HG03280 (cell line): ENCODE results near the gene DEPDC5.
A peak's percentile ranks its signal among the peaks of the same experiment; 100 is the strongest.
"Not testable (repeated sequence)": the region's sequence is repeated elsewhere in the genome, so short reads cannot be mapped to it uniquely, and the experiment has no call there.

ENCODE experiments used
- ATAC-seq: cut with Tn5 transposase; IDR thresholded peaks from one replicate; pipeline ENCODE4 v1.9.1; 2021; ENCODE audit warnings: mild to moderate bottlenecking, moderate library complexity; ENCODE audit not compliant: unreplicated experiment

Gene DEPDC5

GRCh38 chr22:31753634-31754501, at the start of gene DEPDC5:
DEPDC5 (plus strand) TSS chr22:31754019; CDS start chr22:31754922, 903 bp downstream.
- peak; percentile 76 for ATAC-seq

- no peak for ATAC-seq
Measured at GRCh38 chr22:31707519-31707918, 46.3 kb upstream of the DEPDC5 start.

GRCh38 chr22:31711226-31711625, 42.6 kb upstream of the DEPDC5 start:
- ATAC-seq, result not testable (repeated sequence)

- no peak for ATAC-seq
Measured at GRCh38 chr22:31715147-31715778, 38.6 kb upstream of the DEPDC5 start.

- no peak for ATAC-seq
Measured at GRCh38 chr22:31719850-31720471, 33.9 kb upstream of the DEPDC5 start.

GRCh38 chr22:31723723-31724122, 30.1 kb upstream of the DEPDC5 start:
- no peak for ATAC-seq

- no peak for ATAC-seq
Measured at GRCh38 chr22:31726692-31727091, 27.1 kb upstream of the DEPDC5 start.

- no peak for ATAC-seq
Measured at GRCh38 chr22:31728857-31729256, 25.0 kb upstream of the DEPDC5 start.

GRCh38 chr22:31730344-31730711, 23.5 kb upstream of the DEPDC5 start:
- no peak for ATAC-seq

- ATAC-seq, result no peak
Measured at GRCh38 chr22:31732089-31732829, 21.6 kb upstream of the DEPDC5 start.

GRCh38 chr22:31733580-31734079, 20.2 kb upstream of the DEPDC5 start:
- ATAC-seq, result no peak

GRCh38 chr22:31734512-31734911, 19.3 kb upstream of the DEPDC5 start:
- no peak for ATAC-seq

- ATAC-seq, result no peak
Measured at GRCh38 chr22:31736458-31736857, 17.4 kb upstream of the DEPDC5 start.

- no peak for ATAC-seq
Measured at GRCh38 chr22:31737932-31738331, 15.9 kb upstream of the DEPDC5 start.

GRCh38 chr22:31738566-31738965, 15.3 kb upstream of the DEPDC5 start:
- no peak for ATAC-seq

- no peak for ATAC-seq
Measured at GRCh38 chr22:31739795-31740201, 14.0 kb upstream of the DEPDC5 start.

GRCh38 chr22:31740314-31740713, 13.5 kb upstream of the DEPDC5 start:
- ATAC-seq, result not testable (repeated sequence)

- no peak for ATAC-seq
Measured at GRCh38 chr22:31742115-31742514, 11.7 kb upstream of the DEPDC5 start.

GRCh38 chr22:31742682-31743081, 11.1 kb upstream of the DEPDC5 start:
- no peak for ATAC-seq

- no peak for ATAC-seq
Measured at GRCh38 chr22:31743871-31744270, 9.9 kb upstream of the DEPDC5 start.

GRCh38 chr22:31747441-31747840, 6.4 kb upstream of the DEPDC5 start:
- no peak for ATAC-seq
